Activated CD4-positive, alpha-beta memory T cell treated with anti-CD3 and anti-CD28 coated beads, Interleukin-2, amount 10 ng/mL, durations not matched to agents 7 days and 5 days (primary cell): ENCODE measurements around the gene NANOS1. TPM values are rescaled to one million over a fixed set of nuclear protein-coding genes. Genes with fewer than 3 reads are reported as not detected.

Experiments used
- CTCF ChIA-PET: fragments of 350-600 bp; sonication (Branson Sonifier 250); formaldehyde crosslinking; loops from one replicate; lab custom pipeline; 2021; ENCODE audit warnings: antibody characterized with exemption, inconsistent platforms; lab: Charles Lee
- POLR2A ChIA-PET: fragments of 350-600 bp; sonication (Branson Sonifier 250); formaldehyde crosslinking; loops from one replicate; lab custom pipeline; 2021; ENCODE audit warnings: antibody characterized with exemption; lab: Charles Lee
- DNase-seq: peaks from one replicate; pipeline ENCODE4 v3.0.0-alpha.2; 2020
- H3K27ac Mint-ChIP-seq: one replicate; pipeline ENCODE4 v1.8.0; 2021; ENCODE audit warnings: mild to moderate bottlenecking, mixed read lengths
- H3K27me3 Mint-ChIP-seq: one replicate; pipeline ENCODE4 v1.8.0; 2021; ENCODE audit warnings: mixed read lengths
- H3K36me3 Mint-ChIP-seq: one replicate; pipeline ENCODE4 v1.8.0; 2021; ENCODE audit warnings: low read depth, mixed read lengths
- H3K4me1 Mint-ChIP-seq: one replicate; pipeline ENCODE4 v1.8.0; 2021; ENCODE audit warnings: mixed read lengths
- H3K4me3 Mint-ChIP-seq: one replicate; pipeline ENCODE4 v1.8.0; 2021; ENCODE audit warnings: mild to moderate bottlenecking, mixed read lengths
- H3K9me3 Mint-ChIP-seq: one replicate; pipeline ENCODE4 v1.8.0; 2021; ENCODE audit warnings: mixed read lengths
- total RNA-seq, 2 experiments: library from RNA; stranded (reverse); gene quantifications; one replicate each; pipeline ENCODE4 v1.2.3, GENCODE V29; 2021

Gene NANOS1, protein sequence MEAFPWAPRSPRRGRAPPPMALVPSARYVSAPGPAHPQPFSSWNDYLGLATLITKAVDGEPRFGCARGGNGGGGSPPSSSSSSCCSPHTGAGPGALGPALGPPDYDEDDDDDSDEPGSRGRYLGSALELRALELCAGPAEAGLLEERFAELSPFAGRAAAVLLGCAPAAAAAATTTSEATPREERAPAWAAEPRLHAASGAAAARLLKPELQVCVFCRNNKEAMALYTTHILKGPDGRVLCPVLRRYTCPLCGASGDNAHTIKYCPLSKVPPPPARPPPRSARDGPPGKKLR
- total RNA-seq, result under 1 TPM; 0.13 to 0.40 TPM

DNA sequence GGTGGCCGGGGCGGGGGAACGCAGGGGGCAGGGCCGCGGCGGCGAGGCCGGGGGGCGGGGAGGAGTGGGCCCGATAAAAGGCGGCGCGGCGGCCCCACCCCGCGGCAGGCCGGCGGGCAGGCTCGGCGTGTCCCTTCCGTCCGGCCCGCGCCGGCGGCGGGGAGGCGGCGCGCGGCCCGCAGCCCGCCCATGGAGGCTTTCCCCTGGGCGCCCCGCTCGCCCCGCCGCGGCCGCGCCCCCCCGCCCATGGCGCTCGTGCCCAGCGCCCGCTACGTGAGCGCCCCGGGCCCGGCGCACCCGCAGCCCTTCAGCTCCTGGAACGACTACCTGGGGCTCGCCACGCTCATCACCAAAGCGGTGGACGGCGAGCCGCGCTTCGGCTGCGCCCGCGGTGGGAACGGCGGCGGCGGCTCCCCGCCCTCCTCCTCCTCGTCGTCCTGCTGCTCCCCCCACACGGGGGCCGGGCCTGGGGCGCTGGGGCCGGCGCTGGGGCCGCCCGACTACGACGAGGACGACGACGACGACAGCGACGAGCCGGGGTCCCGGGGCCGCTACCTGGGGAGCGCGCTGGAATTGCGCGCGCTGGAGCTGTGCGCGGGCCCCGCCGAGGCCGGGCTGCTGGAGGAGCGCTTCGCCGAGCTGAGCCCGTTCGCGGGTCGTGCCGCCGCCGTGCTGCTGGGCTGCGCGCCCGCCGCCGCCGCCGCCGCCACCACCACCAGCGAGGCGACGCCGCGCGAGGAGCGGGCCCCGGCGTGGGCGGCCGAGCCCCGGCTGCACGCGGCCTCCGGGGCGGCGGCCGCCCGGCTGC is at the start of gene NANOS1:
Gene NANOS1 (plus strand): TSS at position 102 of the 808 bp plus-strand sequence. CDS start 88 bp downstream, at position 190.
- H3K9me3 Mint-ChIP-seq, result no peaks in the 10 kb centered on the region
- H3K36me3 Mint-ChIP-seq, result peaks cover 32% of the 10 kb centered on the region
- peaks cover 7% of the 10 kb centered on the region for H3K27me3 Mint-ChIP-seq
- DNase-seq, result no peak
- H3K4me3 Mint-ChIP-seq, result peak within 1 kb of the TSS; percentile 65
- H3K4me1 Mint-ChIP-seq, result peaks cover 24% of the 10 kb centered on the region
- ChIA-PET POLR2A (interaction anchor here (0.7 to 3.1 kb wide), 5 partner anchors 19 to 147 kb away, joined by 3 to 16 read pairs (median 7); partner anchors contain the start of gene DENND10), CTCF (interaction anchor here (0.6 to 1.0 kb wide), 3 partner anchors 177 to 275 kb away, joined by 3 read pairs; partner anchors contain the start of genes CACUL1 and GRK5)
- H3K27ac Mint-ChIP-seq, result no peak within 1 kb of the TSS

DNA sequence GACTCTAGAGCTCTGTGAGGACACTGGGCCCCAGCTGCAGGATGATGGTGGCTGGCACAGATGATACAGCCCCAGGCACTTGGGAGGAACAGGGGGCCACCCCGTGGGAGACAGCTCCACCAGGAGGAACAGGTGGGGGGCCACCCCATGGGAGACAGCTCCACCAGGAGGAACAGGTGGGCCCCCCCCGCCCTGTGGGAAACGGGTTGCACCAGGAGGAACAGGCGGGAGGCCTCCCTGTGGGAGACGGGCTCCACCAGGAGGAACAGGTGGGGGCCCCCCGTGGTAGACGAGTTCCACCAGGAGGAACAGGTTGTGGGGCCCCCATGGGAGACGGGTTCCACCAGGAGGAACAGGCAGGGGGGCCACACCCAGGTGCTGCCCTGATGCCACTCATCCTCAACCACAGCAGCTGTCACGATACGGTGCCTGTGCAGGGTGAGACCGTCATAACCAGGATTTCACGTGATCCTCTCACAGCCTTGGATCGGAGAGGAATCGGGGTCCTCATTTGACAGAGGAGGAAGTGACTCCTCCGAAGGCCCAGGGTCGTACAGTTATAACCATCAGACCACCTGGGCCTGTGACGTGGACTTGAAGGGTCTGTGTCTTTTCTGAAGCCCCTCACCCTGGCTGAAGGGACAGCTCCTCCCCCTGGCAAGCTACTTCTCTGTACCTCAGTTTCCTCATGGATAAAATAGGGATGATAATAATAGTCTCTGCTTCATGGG is 49.2 kb upstream of the NANOS1 start:
- H3K27ac Mint-ChIP-seq, result no peak overlapping the region
- H3K27me3 Mint-ChIP-seq, result peaks cover 10% of the 10 kb centered on the region
- CTCF ChIA-PET, result no interaction called here
- POLR2A ChIA-PET, result no interaction called here
- H3K36me3 Mint-ChIP-seq, result peaks cover 9% of the 10 kb centered on the region
- DNase-seq, result no peak
- H3K9me3 Mint-ChIP-seq, result peaks cover 6% of the 10 kb centered on the region
- no peaks in the 10 kb centered on the region for H3K4me1 Mint-ChIP-seq
- no peak overlapping the region for H3K4me3 Mint-ChIP-seq

DNA sequence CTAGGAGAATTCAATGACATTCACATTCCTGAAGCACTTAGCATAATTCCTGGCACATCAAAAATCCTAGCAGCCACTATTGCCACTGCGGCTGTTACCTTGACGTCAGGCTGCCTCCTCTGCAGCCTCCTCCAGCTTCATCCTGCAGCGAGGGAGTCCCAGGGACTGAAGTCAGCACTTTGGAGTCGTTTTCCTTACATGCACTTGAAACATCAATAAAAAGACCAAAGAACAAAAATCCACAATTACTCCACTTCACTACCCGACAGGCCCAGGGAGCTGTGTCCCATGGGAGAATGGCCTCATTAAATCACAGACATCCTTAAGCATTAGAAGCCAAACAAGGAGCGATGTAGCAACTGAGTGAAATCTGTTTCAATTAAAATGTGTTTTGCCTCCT is 48.6 kb upstream of the NANOS1 start:
- Mint-ChIP-seq H3K9me3 (peaks cover 11% of the 10 kb centered on the region), H3K4me3 (no peak overlapping the region), H3K36me3 (peaks cover 14% of the 10 kb centered on the region), H3K4me1 (no peaks in the 10 kb centered on the region), H3K27me3 (peaks cover 14% of the 10 kb centered on the region), H3K27ac (no peak overlapping the region)
- DNase-seq, result no peak
- POLR2A ChIA-PET, result no interaction called here
- CTCF ChIA-PET, result no interaction called here

DNA sequence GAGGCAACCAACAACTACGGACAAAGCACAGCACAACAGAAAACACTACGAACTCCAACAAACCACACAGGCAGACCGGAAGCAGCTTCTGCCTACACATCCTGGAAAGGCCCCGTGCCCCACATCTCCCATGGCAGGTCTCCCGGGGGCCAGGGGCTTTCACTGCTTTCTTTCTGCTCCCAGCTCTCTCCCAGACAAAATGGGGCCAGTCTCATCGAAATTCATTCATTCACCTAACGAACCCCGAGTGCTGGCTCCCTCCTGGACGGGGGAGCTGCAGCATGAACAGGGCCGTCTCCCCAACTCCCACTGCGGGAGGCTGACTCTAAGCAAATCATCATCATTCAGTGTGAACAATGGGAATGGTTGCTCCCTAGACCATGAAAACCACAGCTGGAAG is 47.6 kb upstream of the NANOS1 start:
- POLR2A ChIA-PET, result no interaction called here
- CTCF ChIA-PET, result no interaction called here
- Mint-ChIP-seq H3K27ac (no peak overlapping the region), H3K4me3 (no peak overlapping the region), H3K36me3 (peaks cover 15% of the 10 kb centered on the region), H3K9me3 (peaks cover 12% of the 10 kb centered on the region), H3K4me1 (peaks cover 3% of the 10 kb centered on the region), H3K27me3 (peaks cover 14% of the 10 kb centered on the region)
- DNase-seq, result no peak

DNA sequence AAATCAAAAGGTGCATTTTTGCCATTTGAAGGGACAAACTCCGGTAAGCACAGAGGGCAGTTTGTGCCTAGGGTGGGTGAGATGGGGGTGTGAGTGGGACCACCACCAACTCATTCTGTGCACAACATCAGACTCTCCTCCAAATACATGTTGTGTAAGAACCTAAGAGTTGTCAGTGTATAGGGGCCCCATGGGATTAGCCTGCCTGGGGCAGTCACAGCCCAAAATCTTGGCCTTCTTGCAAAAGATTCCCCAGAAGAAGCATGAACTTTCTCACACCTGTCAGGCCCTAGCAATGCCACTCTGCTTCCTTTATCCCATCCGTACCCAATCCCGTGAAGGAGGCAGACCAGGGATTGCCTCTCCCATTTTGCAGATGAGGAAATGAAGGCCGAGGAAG is 47.1 kb upstream of the NANOS1 start:
- Mint-ChIP-seq H3K36me3 (peaks cover 15% of the 10 kb centered on the region), H3K9me3 (peaks cover 12% of the 10 kb centered on the region)
- POLR2A ChIA-PET, result no interaction called here

DNA sequence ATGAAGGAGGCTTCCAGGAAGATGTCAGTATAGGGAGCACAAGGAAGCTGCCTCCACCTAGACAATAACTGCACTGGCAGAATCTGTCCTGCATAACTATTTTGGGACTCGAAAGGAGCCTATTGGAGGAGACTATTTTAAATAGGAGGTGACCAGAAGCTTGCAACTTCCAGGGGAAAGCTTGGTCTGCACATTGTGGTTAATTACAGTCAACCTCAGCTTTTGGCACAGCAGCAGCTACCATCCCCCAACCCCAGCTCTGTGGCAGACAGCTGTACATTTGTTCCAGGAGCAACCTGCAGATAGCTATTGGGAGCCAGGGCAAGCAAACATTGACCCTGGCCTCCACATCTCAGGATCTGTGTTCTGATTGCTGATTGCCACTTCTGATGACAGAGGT is 46.3 kb upstream of the NANOS1 start:
- H3K27me3 Mint-ChIP-seq, result peaks cover 15% of the 10 kb centered on the region

More for the DNA sequence above, 47.1 kb upstream of the NANOS1 start:
- Mint-ChIP-seq H3K4me1 (peaks cover 7% of the 10 kb centered on the region), H3K27ac (no peak overlapping the region), H3K4me3 (no peak overlapping the region), H3K27me3 (peaks cover 14% of the 10 kb centered on the region)
- no peak for DNase-seq
- CTCF ChIA-PET, result no interaction called here

DNA sequence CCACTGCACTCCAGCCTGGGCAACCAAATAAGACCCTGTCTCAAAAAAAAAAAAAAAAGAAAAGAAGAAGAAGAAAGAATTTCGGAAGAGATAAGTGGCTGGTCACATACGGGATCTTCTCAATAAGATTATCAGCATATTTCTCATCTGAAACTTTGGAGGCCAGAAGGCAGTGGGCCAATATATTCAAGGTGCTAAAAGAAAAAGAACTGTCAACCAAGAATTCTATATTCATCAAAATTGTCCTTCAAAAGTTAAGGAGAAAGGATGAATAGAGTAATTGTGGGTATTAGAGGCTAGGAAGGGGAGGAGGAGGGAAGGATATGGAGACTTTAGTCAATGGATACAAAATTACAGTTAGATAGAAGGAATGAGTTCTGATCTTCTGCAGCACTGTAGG is 43.9 kb upstream of the NANOS1 start:
- no peak for DNase-seq
- Mint-ChIP-seq H3K4me3 (no peak overlapping the region), H3K27me3 (peaks cover 26% of the 10 kb centered on the region), H3K4me1 (peaks cover 15% of the 10 kb centered on the region), H3K27ac (no peak overlapping the region), H3K9me3 (peaks cover 14% of the 10 kb centered on the region), H3K36me3 (peaks cover 15% of the 10 kb centered on the region)
- ChIA-PET CTCF (no interaction called here), POLR2A (no interaction called here)

More for the DNA sequence above, 46.3 kb upstream of the NANOS1 start:
- ChIA-PET CTCF (no interaction called here), POLR2A (no interaction called here)
- Mint-ChIP-seq H3K9me3 (peaks cover 12% of the 10 kb centered on the region), H3K4me1 (peaks cover 15% of the 10 kb centered on the region), H3K27ac (no peak overlapping the region), H3K4me3 (no peak overlapping the region), H3K36me3 (peaks cover 15% of the 10 kb centered on the region)
- DNase-seq, result no peak

DNA sequence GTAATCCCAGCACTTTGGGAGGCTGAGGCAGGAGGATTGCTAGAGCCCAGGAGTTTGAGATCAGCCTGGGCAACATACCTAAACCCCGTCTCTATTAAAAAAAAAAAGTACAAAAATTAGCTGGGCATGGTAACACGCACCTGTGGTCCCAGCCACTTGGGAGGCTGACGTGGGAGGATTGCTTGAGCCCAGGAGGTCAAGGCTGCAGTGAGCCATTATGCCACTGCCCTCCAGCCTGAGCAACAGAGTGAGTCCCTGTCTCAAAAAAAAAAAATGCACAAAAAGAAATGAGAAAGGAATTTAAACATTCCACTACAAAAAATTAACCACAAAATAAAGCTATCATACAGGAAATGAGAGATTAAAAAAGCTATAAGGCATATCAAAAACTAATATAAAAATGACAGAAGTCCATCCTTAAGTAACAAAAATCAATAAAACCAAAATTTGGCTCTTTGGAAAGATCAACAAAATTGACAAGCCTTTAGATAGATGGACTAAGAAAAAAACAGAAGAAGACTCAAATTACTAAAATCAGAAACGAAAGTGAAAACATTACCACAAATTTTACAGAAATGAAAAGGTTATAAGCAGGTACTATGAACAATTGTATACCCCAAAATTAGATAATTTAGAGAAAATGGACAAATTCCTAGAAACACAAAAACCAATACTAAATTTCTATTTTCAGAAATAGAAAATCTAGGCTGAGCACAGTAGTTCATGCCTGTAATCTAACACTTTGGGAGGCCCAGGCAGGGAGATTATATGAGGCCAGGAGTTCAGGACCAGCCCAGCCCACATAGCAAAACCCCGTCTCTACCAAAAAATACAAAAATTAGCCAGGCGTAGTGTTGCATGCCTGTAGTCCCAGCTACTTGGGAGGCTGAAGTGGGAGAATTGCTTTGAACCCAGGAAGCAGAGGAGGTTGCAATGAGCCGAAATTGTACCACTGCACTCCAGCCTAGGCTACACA is 42.4 kb upstream of the NANOS1 start:
- Mint-ChIP-seq H3K9me3 (peaks cover 14% of the 10 kb centered on the region), H3K36me3 (peaks cover 15% of the 10 kb centered on the region), H3K27me3 (peaks cover 38% of the 10 kb centered on the region), H3K4me3 (peak overlapping the region; percentile 9), H3K27ac (no peak overlapping the region), H3K4me1 (peaks cover 15% of the 10 kb centered on the region)
- ChIA-PET CTCF (no interaction called here), POLR2A (interaction anchor here (0.7 kb wide), 1 partner anchor 1604 kb away, joined by 3 read pairs; no protein-coding TSS in a partner anchor)
- DNase-seq, result no peak

DNA sequence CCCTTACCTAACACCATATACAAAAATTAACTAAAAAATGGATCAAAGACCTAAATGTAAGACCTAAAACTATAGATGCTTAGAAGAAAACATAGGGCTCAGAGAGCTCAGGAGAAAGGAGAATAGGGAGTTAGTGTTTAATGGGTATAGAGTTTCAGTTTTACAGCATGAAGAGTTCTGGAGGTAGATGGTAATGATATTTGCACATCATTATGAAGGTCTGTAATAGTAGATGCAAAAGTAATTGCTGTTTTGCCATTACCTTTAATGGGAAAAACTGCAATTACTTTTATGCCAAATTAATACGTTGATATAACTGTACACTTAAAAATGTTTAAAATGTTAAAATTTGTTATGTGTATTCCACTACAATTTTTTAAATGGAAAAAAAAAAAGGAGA is 39.2 kb upstream of the NANOS1 start:
- H3K4me1 Mint-ChIP-seq, result peaks cover 15% of the 10 kb centered on the region
- no peak for DNase-seq
- peaks cover 6% of the 10 kb centered on the region for H3K36me3 Mint-ChIP-seq
- H3K27me3 Mint-ChIP-seq, result peaks cover 44% of the 10 kb centered on the region
- peaks cover 8% of the 10 kb centered on the region for H3K9me3 Mint-ChIP-seq
- H3K27ac Mint-ChIP-seq, result no peak overlapping the region
- no peak overlapping the region for H3K4me3 Mint-ChIP-seq
- POLR2A ChIA-PET, result no interaction called here
- CTCF ChIA-PET, result no interaction called here

DNA sequence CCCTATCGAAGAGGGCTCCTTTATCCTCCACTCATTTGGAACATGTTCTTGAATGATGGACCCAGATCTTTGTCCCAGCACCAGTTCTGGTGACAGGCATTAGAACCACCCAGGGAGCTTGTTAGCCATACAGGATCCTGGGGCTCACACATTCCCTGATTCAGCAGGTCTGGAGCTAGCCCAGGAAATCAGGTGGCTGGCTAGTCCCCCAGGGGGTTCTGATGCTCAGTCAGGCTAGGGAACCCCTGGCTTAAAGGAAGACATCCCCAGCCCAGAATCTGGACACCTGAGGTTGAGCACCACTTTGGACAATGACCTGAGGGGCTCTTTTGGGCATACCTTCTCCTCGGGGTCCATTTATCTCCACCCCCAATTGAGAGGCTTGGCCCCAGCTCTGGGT is 37.0 kb upstream of the NANOS1 start:
- ChIA-PET CTCF (no interaction called here), POLR2A (no interaction called here)
- H3K36me3 Mint-ChIP-seq, result no peaks in the 10 kb centered on the region
- no peak overlapping the region for H3K4me3 Mint-ChIP-seq
- DNase-seq, result no peak
- H3K4me1 Mint-ChIP-seq, result peaks cover 7% of the 10 kb centered on the region
- H3K27ac Mint-ChIP-seq, result no peak overlapping the region
- H3K9me3 Mint-ChIP-seq, result peaks cover 2% of the 10 kb centered on the region
- peaks cover 53% of the 10 kb centered on the region for H3K27me3 Mint-ChIP-seq

DNA sequence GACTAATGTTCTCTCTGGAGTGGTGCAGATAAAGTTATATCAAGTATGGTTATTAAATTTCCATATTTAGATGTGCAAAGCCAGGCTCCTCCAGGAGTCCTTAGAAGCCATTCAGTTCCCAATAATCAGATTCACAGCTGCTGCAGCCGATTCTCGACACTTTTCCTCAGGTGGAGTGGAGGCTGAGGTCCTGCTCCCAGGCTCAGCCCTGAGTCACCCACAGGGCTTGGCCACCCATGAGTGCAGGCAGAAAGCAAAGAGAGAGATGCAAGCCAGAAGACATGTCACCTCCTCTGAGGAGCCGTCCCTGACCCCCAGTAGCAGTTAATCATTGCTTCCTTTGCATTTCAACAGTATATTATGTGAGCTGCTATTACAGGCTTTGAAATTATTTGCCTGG is 36.3 kb upstream of the NANOS1 start:
- no peak for DNase-seq
- CTCF ChIA-PET, result no interaction called here
- peaks cover 2% of the 10 kb centered on the region for H3K9me3 Mint-ChIP-seq
- no peaks in the 10 kb centered on the region for H3K36me3 Mint-ChIP-seq
- H3K27ac Mint-ChIP-seq, result no peak overlapping the region
- peaks cover 53% of the 10 kb centered on the region for H3K27me3 Mint-ChIP-seq
- no peaks in the 10 kb centered on the region for H3K4me1 Mint-ChIP-seq
- POLR2A ChIA-PET, result no interaction called here
- no peak overlapping the region for H3K4me3 Mint-ChIP-seq

DNA sequence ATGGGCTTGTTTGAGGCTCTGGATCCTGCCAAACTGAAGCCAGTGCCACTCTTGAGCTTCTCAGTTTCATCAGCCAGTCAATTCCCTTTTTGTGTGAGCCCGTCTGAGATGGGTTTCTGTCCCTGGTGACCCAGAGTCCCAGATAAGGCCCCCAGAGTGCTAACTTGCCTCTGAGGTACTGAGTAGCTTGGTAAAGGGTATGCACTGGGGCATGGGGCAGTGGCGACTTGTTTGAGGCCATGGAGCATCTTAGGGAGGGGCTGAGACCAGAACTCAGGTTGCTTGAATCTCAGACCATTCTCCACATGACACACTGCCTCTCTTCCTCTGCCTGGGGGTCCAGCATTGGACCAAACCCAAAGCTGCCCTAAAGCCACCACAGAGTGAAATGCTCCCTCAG is 35.2 kb upstream of the NANOS1 start:
- H3K36me3 Mint-ChIP-seq, result no peaks in the 10 kb centered on the region
- ChIA-PET CTCF (no interaction called here), POLR2A (no interaction called here)
- H3K4me1 Mint-ChIP-seq, result no peaks in the 10 kb centered on the region
- no peak overlapping the region for H3K27ac Mint-ChIP-seq
- peaks cover 2% of the 10 kb centered on the region for H3K9me3 Mint-ChIP-seq
- DNase-seq, result no peak
- H3K4me3 Mint-ChIP-seq, result no peak overlapping the region
- H3K27me3 Mint-ChIP-seq, result peaks cover 56% of the 10 kb centered on the region
